Liver (tissue), 9 donors: ENCODE data around the gene ZCCHC9. TPM values are rescaled to one million over a fixed set of nuclear protein-coding genes. Genes with fewer than 3 reads are reported as not detected.

ENCODE experiments used
- DNase-seq: peaks from one replicate; pipeline ENCODE4 v3.0.0-alpha.2; 2017; ENCODE audit warnings: low spot score
- H3K27ac ChIP-seq, 2 donors: one replicate each; pipeline ENCODE4 v1.7.0; 2013; ENCODE audit warnings: inconsistent platforms in 2 of 2, low read length in 2 of 2, control low read depth in 1 of 2, low read depth in 1 of 2, mild to moderate bottlenecking in 1 of 2
- H3K27me3 ChIP-seq, 4 donors: one replicate each; pipeline versions ENCODE4 v1.6.1 to v1.7.0; 2013; ENCODE audit warnings: low read length in 3 of 4, inconsistent platforms in 1 of 4, mild to moderate bottlenecking in 1 of 4, moderate library complexity in 1 of 4; ENCODE audit not compliant: control insufficient read depth in 4 of 4, insufficient read depth in 4 of 4
- H3K36me3 ChIP-seq, 4 donors: one replicate each; pipeline versions ENCODE4 v1.6.1 to v1.7.0; 2013; ENCODE audit warnings: low read length in 3 of 4, mild to moderate bottlenecking in 3 of 4, low read depth in 1 of 4, moderate library complexity in 1 of 4; ENCODE audit not compliant: control insufficient read depth in 4 of 4, insufficient read depth in 3 of 4
- H3K4me1 ChIP-seq, 4 donors: one replicate each; pipeline versions ENCODE4 v1.6.1 to v1.7.0; 2013; ENCODE audit warnings: low read length in 3 of 4, mild to moderate bottlenecking in 3 of 4, moderate library complexity in 1 of 4; ENCODE audit not compliant: control insufficient read depth in 4 of 4, insufficient read depth in 4 of 4
- H3K4me3 ChIP-seq, 3 donors: one replicate each; pipeline versions ENCODE4 v1.6.1 to v1.7.0; 2013; ENCODE audit warnings: low read length in 3 of 3, control low read depth in 1 of 3, low read depth in 1 of 3, mild to moderate bottlenecking in 1 of 3
- H3K9ac ChIP-seq, 2 donors: one replicate each; pipeline ENCODE4 v1.7.0; 2013; ENCODE audit warnings: low read length in 2 of 2, mild to moderate bottlenecking in 2 of 2, moderate library complexity in 2 of 2, control low read depth in 1 of 2, low read depth in 1 of 2
- H3K9me3 ChIP-seq, 4 donors: one replicate each; pipeline versions ENCODE4 v1.6.1 to v1.7.0; 2013; ENCODE audit warnings: low read length in 3 of 4; ENCODE audit not compliant: control insufficient read depth in 4 of 4
- ATF3 ChIP-seq: IDR thresholded peaks from 2 replicates; pipeline ENCODE4 v1.6.1; 2016; ENCODE audit warnings: antibody characterized with exemption
- CTCF ChIP-seq: fragments of 150-350 bp; IDR thresholded peaks from 2 replicates; pipeline ENCODE4 v1.5.1; 2017; ENCODE audit warnings: improper control_type of control experiment, low read depth, low read length; ENCODE audit not compliant: missing input control
- EGR1 ChIP-seq, 2 donors: IDR thresholded peaks; 2 replicates each; pipeline ENCODE4 v1.6.1; 2016 to 2018; ENCODE audit warnings: antibody characterized with exemption in 2 of 2, low read depth in 2 of 2
- FOXA1 ChIP-seq: IDR thresholded peaks from 2 replicates; pipeline ENCODE4 v1.6.1; 2016; ENCODE audit warnings: antibody characterized with exemption
- FOXA2 ChIP-seq: IDR thresholded peaks from 2 replicates; pipeline ENCODE4 v1.6.1; 2016; ENCODE audit warnings: antibody characterized with exemption
- GABPA ChIP-seq, 2 donors: IDR thresholded peaks in 1 of 2; conservative IDR thresholded peaks in 1 of 2; 2 replicates each; pipeline ENCODE4 v1.6.1; 2016; ENCODE audit warnings: antibody characterized with exemption in 2 of 2, mild to moderate bottlenecking in 1 of 2, moderate library complexity in 1 of 2
- HNF4A ChIP-seq, 2 donors: conservative IDR thresholded peaks; 2 replicates each; pipeline ENCODE4 v1.6.1; 2016; ENCODE audit warnings: antibody characterized with exemption in 2 of 2, mild to moderate bottlenecking in 2 of 2
- JUND ChIP-seq, 2 donors: IDR thresholded peaks; 2 replicates each; pipeline ENCODE4 v1.6.1; 2016; ENCODE audit warnings: antibody characterized with exemption in 2 of 2
- RAD21 ChIP-seq, 2 donors: IDR thresholded peaks; 2 replicates each; pipeline ENCODE4 v1.6.1; 2016; ENCODE audit warnings: antibody characterized with exemption in 2 of 2, mild to moderate bottlenecking in 2 of 2
- RXRA ChIP-seq, 2 donors: IDR thresholded peaks; 2 replicates each; pipeline ENCODE4 v1.6.1; 2017 to 2018; ENCODE audit warnings: antibody characterized with exemption in 2 of 2, mild to moderate bottlenecking in 1 of 2
- SP1 ChIP-seq: IDR thresholded peaks from 2 replicates; pipeline ENCODE4 v1.6.1; 2018; ENCODE audit warnings: antibody characterized with exemption, mild to moderate bottlenecking
- TAF1 ChIP-seq: conservative IDR thresholded peaks from 2 replicates; pipeline ENCODE4 v1.6.1; 2016; ENCODE audit warnings: antibody characterized with exemption, mild to moderate bottlenecking
- YY1 ChIP-seq: IDR thresholded peaks from 2 replicates; pipeline ENCODE4 v1.6.1; 2016; ENCODE audit warnings: antibody characterized with exemption, mild to moderate bottlenecking
- ZBTB33 ChIP-seq: IDR thresholded peaks from 2 replicates; pipeline ENCODE4 v1.6.1; 2016; ENCODE audit warnings: antibody characterized with exemption
- WGBS: extraction: QIAGEN DNeasy Blood & Tissue Kit; methylation state at CpG from one replicate; pipeline ENCODE4 v1.1.7; 2013; 5-methylcytosine and 5-hydroxymethylcytosine counted together
- polyA plus RNA-seq, 2 donors: library from polyadenylated mRNA; stranded (reverse) in 1 of 2; unstranded in 1 of 2; fragments of 200-250 nt in 1 of 2; fragments of >200 nt in 1 of 2; fragmentation: Nextera tagmentation in 1 of 2; extraction: Ambion mirVana in 1 of 2; gene quantifications; one replicate each; pipeline versions ENCODE4 v1.2.1 to v1.2.3, GENCODE V29; 2013 to 2015
- total RNA-seq, 2 donors: library from RNA; depleted of rRNA; stranded (reverse); fragments of >200 nt; gene quantifications; one replicate each; pipeline ENCODE4 v1.2.3, GENCODE V29; 2014
- donor health status: healthy.
- donor health status: healthy.
- donor health status: healthy.
- donor health status: healthy.
- donor health status: healthy.

Gene ZCCHC9
- total and polyA plus RNA-seq, 4 donors, result 13.5 to 19.9 (median 19.0) TPM

GRCh38 chr5:81313686-81314085, 12.3 kb downstream of the ZCCHC9 start:
- H3K27me3 ChIP-seq, result no peaks in the 10 kb centered on the region
- no peaks in the 10 kb centered on the region for H3K9me3 ChIP-seq
- H3K4me1 ChIP-seq, result peaks cover 3 to 16% (median 8%) of the 10 kb centered on the region in 4 donors
- no peak for TF ChIP-seq GABPA (IDR thresholded peaks at IDR 0.05 in 1 of 2, conservative IDR thresholded peaks at IDR 0.05 in 1 of 2)
- no peak for TF ChIP-seq RAD21 (IDR thresholded peaks at IDR 0.05)
- no peak for TF ChIP-seq EGR1 (IDR thresholded peaks at IDR 0.05; ENCODE audit: low read depth in 2 of 2)
- TF ChIP-seq ZBTB33, result no peak
- TF ChIP-seq SP1, result no peak
- no peak for TF ChIP-seq YY1
- no peak for TF ChIP-seq TAF1
- no peak for TF ChIP-seq JUND (IDR thresholded peaks at IDR 0.05)
- TF ChIP-seq CTCF, result no peak
- no peak for TF ChIP-seq FOXA1
- no peak for TF ChIP-seq FOXA2
- no peak for TF ChIP-seq ATF3
- no peak for TF ChIP-seq HNF4A (conservative IDR thresholded peaks at IDR 0.05)
- H3K9ac ChIP-seq, result no peak overlapping the region
- H3K4me3 ChIP-seq, result no peak overlapping the region
- H3K36me3 ChIP-seq, result peaks cover 0 to 26% (median 21%) of the 10 kb centered on the region in 4 donors
- WGBS, result 97% methylated on average over 3 of the region's 3 CpGs
- no peak for DNase-seq
- no peak overlapping the region for H3K27ac ChIP-seq

GRCh38 chr5:81314581-81314980, 13.2 kb downstream of the ZCCHC9 start:
- H3K9me3 ChIP-seq, result no peaks in the 10 kb centered on the region
- no peaks in the 10 kb centered on the region for H3K27me3 ChIP-seq
- TF ChIP-seq TAF1 (no peak), RXRA (IDR thresholded peaks at IDR 0.05) (no peak), ZBTB33 (no peak)
- DNase-seq, result no peak
- no peak overlapping the region for H3K9ac ChIP-seq
- H3K4me3 ChIP-seq, result no peak overlapping the region
- H3K4me1 ChIP-seq, result peaks cover 3 to 16% (median 8%) of the 10 kb centered on the region in 4 donors
- WGBS, result 96% methylated on average over 3 of the region's 3 CpGs
- H3K27ac ChIP-seq, result no peak overlapping the region
- peaks cover 0 to 26% (median 18%) of the 10 kb centered on the region in 4 donors for H3K36me3 ChIP-seq
